OCI-LY1 (cell line): Measurements from ENCODE around the gene ANKFY1.

Source experiments
- H2AFZ ChIP-seq: fragments of 200-600 bp; sonication (generic), shearing (Covaris generic); 2 replicates; pipeline ENCODE4 v1.6.0; 2014; ENCODE audit warnings: antibody characterized with exemption, mild to moderate bottlenecking, low read length
- H3F3A ChIP-seq: fragments of 200-600 bp; sonication (generic), shearing (Covaris generic); 2 replicates; pipeline ENCODE4 v1.6.0; 2014; ENCODE audit warnings: mild to moderate bottlenecking, antibody characterized with exemption, low read length, moderate library complexity; ENCODE audit not compliant: insufficient read depth
- H3K27ac ChIP-seq: fragments of 200-600 bp; sonication (generic); 2 replicates; pipeline ENCODE4 v1.5.1; 2014; ENCODE audit warnings: low read length, mixed run types, mild to moderate bottlenecking, low read depth; ENCODE audit not compliant: poor library complexity, severe bottlenecking
- H3K27me3 ChIP-seq: fragments of 200-600 bp; sonication (generic); 2 replicates; pipeline ENCODE4 v1.6.0; 2014; ENCODE audit warnings: antibody characterized with exemption, mild to moderate bottlenecking, low read length, moderate library complexity; ENCODE audit not compliant: insufficient read depth
- H3K36me3 ChIP-seq: fragments of 200-600 bp; sonication (generic); 2 replicates; pipeline ENCODE4 v1.6.1; 2014; ENCODE audit warnings: mild to moderate bottlenecking, antibody characterized with exemption, low read length, moderate library complexity, mixed read lengths; ENCODE audit not compliant: insufficient read depth
- H3K4me1 ChIP-seq: fragments of 200-600 bp; sonication (generic); 2 replicates; pipeline ENCODE4 v1.5.1; 2014; ENCODE audit warnings: mild to moderate bottlenecking, low read length, moderate library complexity; ENCODE audit not compliant: insufficient read depth, severe bottlenecking
- H3K4me2 ChIP-seq: fragments of 200-600 bp; sonication (generic), shearing (Covaris generic); 2 replicates; pipeline ENCODE4 v1.6.1; 2014; ENCODE audit warnings: low read length
- H3K4me3 ChIP-seq: fragments of 200-600 bp; sonication (generic); 2 replicates; pipeline ENCODE4 v1.5.1; 2014; ENCODE audit warnings: low read length, low read depth, mild to moderate bottlenecking, mixed read lengths; ENCODE audit not compliant: poor library complexity, severe bottlenecking
- H3K79me2 ChIP-seq: fragments of 200-600 bp; shearing (Covaris generic); 2 replicates; pipeline ENCODE4 v1.6.1; 2016; ENCODE audit warnings: mixed run types, low read length, mixed read lengths; ENCODE audit not compliant: insufficient read depth
- H3K9ac ChIP-seq: fragments of 200-600 bp; sonication (generic), shearing (Covaris generic); 2 replicates; pipeline ENCODE4 v1.6.1; 2014; ENCODE audit warnings: mild to moderate bottlenecking, low read length, mixed read lengths
- H3K9me2 ChIP-seq: fragments of 200-600 bp; sonication (generic), shearing (Covaris generic); 2 replicates; pipeline ENCODE4 v1.6.1; 2014; ENCODE audit warnings: low read depth, mild to moderate bottlenecking, low read length, mixed read lengths
- H3K9me3 ChIP-seq: fragments of 200-600 bp; shearing (Covaris generic); 2 replicates; pipeline ENCODE4 v1.6.1; 2014; ENCODE audit warnings: low read length, mixed read lengths
- H4K20me1 ChIP-seq: fragments of 200-600 bp; sonication (generic), shearing (Covaris generic); 2 replicates; pipeline ENCODE4 v1.6.0; 2016; ENCODE audit warnings: mild to moderate bottlenecking, low read length; ENCODE audit not compliant: insufficient read depth
- CTCF ChIP-seq: fragments of 200-600 bp; sonication (generic), shearing (Covaris generic); IDR thresholded peaks from 2 replicates; pipeline ENCODE4 v1.5.1; 2017; ENCODE audit warnings: mild to moderate bottlenecking, antibody characterized with exemption, low read length, moderate library complexity, mixed read lengths
- EZH2 ChIP-seq: fragments of 200-600 bp; sonication (generic), shearing (Covaris generic); IDR thresholded peaks from 2 replicates; pipeline ENCODE4 v1.8.0; 2017; ENCODE audit warnings: borderline replicate concordance, mixed run types, mild to moderate bottlenecking, antibody characterized with exemption, low read length, moderate library complexity, mixed read lengths

ANKFY1 gene

DNA sequence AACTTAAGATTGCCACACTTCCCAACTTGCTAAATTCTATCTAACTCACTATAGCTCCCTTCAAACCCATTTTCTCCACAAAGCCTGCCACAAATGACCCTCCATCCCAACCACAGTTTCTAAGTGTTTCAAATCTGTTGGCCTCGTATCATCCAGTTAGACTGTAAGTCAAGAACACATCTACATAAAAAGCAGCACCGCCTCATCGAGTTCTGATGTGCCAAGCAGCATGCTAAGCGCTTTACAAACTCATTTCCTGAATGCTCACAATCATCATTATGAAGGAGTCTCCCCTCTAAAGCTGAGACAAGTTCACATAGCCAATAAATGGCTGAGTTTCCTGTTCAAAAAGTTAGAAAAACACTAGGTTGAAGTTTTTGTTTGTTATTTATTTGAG lies 9.2 kb upstream of the ANKFY1 start:
- Histone ChIP-seq H3K9me3 (no peaks in the 10 kb centered on the region), H3K36me3 (peaks cover 89% of the 10 kb centered on the region), H4K20me1 (no peaks in the 10 kb centered on the region), H3K79me2 (peaks cover 14% of the 10 kb centered on the region; the same call in 1 of the 2 replicates), H3K4me3 (no peak overlapping the region), H3K4me1 (no peaks in the 10 kb centered on the region), H3K27me3 (no peaks in the 10 kb centered on the region), H3K4me2 (no peak overlapping the region), H3F3A (0 out of 2 replicates have a peak, but pooled peaks cover 7% of the 10 kb centered on the region), H3K27ac (no peak overlapping the region), H2AFZ (no peak overlapping the region), H3K9me2 (no peaks in the 10 kb centered on the region), H3K9ac (no peak overlapping the region)
- TF ChIP-seq CTCF = no peak
- no peak for TF ChIP-seq EZH2

DNA sequence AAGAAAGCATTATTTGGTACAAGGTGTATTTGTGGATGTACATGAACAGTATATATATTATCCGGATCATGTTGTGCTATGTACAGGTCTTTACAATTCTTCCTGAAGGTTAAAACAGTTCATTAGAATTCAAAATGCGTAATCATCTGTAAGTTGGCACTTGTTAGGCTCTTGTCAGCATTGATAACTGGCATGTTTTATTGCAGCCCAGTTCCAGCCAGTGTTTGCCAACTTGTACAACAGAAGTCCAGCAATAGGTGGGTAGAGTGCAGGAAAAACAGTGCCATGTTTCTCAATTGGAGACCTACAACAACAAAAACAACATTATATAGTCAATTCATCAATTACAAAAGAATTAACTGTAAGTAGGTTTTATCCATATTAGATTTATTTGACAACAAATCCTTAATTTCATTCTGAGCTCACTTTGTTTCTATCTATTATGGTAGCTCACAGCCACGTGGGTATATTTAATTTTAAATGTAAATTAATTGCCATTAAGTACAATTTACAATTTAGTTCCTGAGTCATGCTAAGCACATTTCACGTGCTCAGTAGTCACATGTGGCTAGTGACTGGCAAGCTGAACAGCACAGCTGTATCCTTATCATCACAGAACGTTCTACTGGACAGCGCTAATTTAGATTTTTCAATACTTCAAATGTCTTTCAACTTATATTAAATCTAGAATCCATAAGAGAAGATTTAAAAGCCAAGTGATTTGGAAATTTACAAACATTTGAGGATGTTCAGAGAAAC lies 8.6 kb upstream of the ANKFY1 start:
- Histone ChIP-seq H3K4me2 (no peak overlapping the region), H3K9me2 (no peaks in the 10 kb centered on the region), H3K36me3 (peaks cover 89% of the 10 kb centered on the region), H3K9ac (no peak overlapping the region), H3K4me3 (no peak overlapping the region), H3K9me3 (no peaks in the 10 kb centered on the region), H2AFZ (no peak overlapping the region), H3K79me2 (peaks cover 10% of the 10 kb centered on the region; the same call in 1 of the 2 replicates), H4K20me1 (no peaks in the 10 kb centered on the region), H3F3A (peaks cover 7% of the 10 kb centered on the region; the same call in 1 of the 2 replicates), H3K27me3 (no peaks in the 10 kb centered on the region), H3K27ac (no peak overlapping the region), H3K4me1 (no peaks in the 10 kb centered on the region)
- TF ChIP-seq CTCF = no peak
- no peak for TF ChIP-seq EZH2

DNA sequence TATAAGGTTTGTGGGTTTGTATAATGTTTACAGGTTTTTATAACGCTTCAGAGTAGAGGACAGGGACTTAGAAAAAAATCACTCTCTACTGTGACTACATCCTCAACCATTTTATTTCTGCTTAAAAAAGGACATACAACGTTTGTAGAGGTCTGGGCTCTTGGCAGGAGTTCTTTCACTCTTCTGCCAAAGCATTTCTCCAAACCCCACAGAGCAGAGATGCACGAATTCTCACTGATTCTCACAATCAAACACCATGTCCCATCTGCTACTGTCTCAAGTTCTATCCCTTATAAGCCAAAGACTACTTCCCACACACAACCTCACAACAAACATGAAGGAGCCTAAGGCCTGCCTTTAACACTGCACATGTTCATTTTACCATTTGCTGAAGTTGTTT lies 7.0 kb upstream of the ANKFY1 start:
- no peaks in the 10 kb centered on the region for H4K20me1 ChIP-seq
- no peak overlapping the region for H2AFZ ChIP-seq
- peaks cover 8% of the 10 kb centered on the region; the same call in 1 of the 2 replicates for H3F3A ChIP-seq
- H3K9me3 ChIP-seq = no peaks in the 10 kb centered on the region
- TF ChIP-seq EZH2 (no peak), CTCF (no peak)
- H3K79me2 ChIP-seq = no peaks in the 10 kb centered on the region
- no peaks in the 10 kb centered on the region for H3K4me1 ChIP-seq
- peaks cover 75% of the 10 kb centered on the region for H3K36me3 ChIP-seq
- no peaks in the 10 kb centered on the region for H3K27me3 ChIP-seq
- H3K9me2 ChIP-seq = no peaks in the 10 kb centered on the region
- H3K27ac ChIP-seq = no peak overlapping the region
- H3K4me3 ChIP-seq = no peak overlapping the region
- no peak overlapping the region for H3K9ac ChIP-seq
- H3K4me2 ChIP-seq = no peak overlapping the region
